Fibroblast of lung (primary cell): ENCODE results near the gene COPB1. TPM values are rescaled to one million over a fixed set of nuclear protein-coding genes. Genes with fewer than 3 reads are reported as not detected.

Source experiments
- DNase-seq, 2 donors: peaks; one replicate each; pipeline versions ENCODE4 v3.0.0 to v3.0.0-alpha.2; 2010; ENCODE audit warnings: low read depth in 2 of 2
- H2AFZ ChIP-seq: 2 replicates; pipeline ENCODE4 v1.5.1; 2012; ENCODE audit warnings: low read length, control low read depth, inconsistent platforms
- H3K27ac ChIP-seq: 2 replicates; pipeline ENCODE4 v1.5.1; 2011; ENCODE audit warnings: low read length, control low read depth; ENCODE audit not compliant: insufficient read depth
- H3K27me3 ChIP-seq: 2 replicates; pipeline ENCODE4 v1.5.1; 2011; ENCODE audit warnings: mild to moderate bottlenecking, low read length; ENCODE audit not compliant: control insufficient read depth, insufficient read depth
- H3K36me3 ChIP-seq: 2 replicates; pipeline ENCODE4 v1.5.1; 2011; ENCODE audit warnings: low read length; ENCODE audit not compliant: control insufficient read depth, insufficient read depth
- H3K4me1 ChIP-seq: 2 replicates; pipeline ENCODE4 v1.5.1; 2011; ENCODE audit warnings: low read length; ENCODE audit not compliant: control insufficient read depth, insufficient read depth; ENCODE audit errors: extremely low read depth
- H3K4me2 ChIP-seq: 2 replicates; pipeline ENCODE4 v1.5.1; 2011; ENCODE audit warnings: low read length, control low read depth; ENCODE audit not compliant: insufficient read depth; ENCODE audit errors: extremely low read depth
- H3K4me3 ChIP-seq, 4 experiments: fragments of 200-600 bp in 1 of 4; sonication (generic) in 1 of 4; replicated peaks in 1 of 4; 2 replicates each; pipeline ENCODE4 v1.5.1; 2011 to 2016; ENCODE audit warnings: low read length in 4 of 4, low read depth in 3 of 4, mild to moderate bottlenecking in 3 of 4, control low read depth in 2 of 4, inconsistent platforms in 1 of 4, mixed read lengths in 1 of 4; ENCODE audit not compliant: insufficient read depth in 1 of 4; ENCODE audit errors: control extremely low read depth in 1 of 4
- H3K79me2 ChIP-seq: 2 replicates; pipeline ENCODE4 v1.5.1; 2012; ENCODE audit warnings: mild to moderate bottlenecking, low read length, inconsistent platforms; ENCODE audit not compliant: control insufficient read depth, insufficient read depth
- H3K9ac ChIP-seq: 2 replicates; pipeline ENCODE4 v1.5.1; 2011; ENCODE audit warnings: mild to moderate bottlenecking, low read length, control low read depth; ENCODE audit not compliant: insufficient read depth
- H3K9me3 ChIP-seq: 2 replicates; pipeline ENCODE4 v1.5.1; 2012; ENCODE audit warnings: low read depth, low read length; ENCODE audit not compliant: control insufficient read depth, insufficient read depth
- H4K20me1 ChIP-seq: 2 replicates; pipeline ENCODE4 v1.5.1; 2011; ENCODE audit warnings: low read length; ENCODE audit not compliant: control insufficient read depth, insufficient read depth; ENCODE audit errors: extremely low read depth
- CTCF ChIP-seq, 2 donors: IDR thresholded peaks in 1 of 2; conservative IDR thresholded peaks in 1 of 2; 1 replicate in 1 of 2; 2 replicates in 1 of 2; pipeline ENCODE4 v1.5.1; 2011 to 2012; ENCODE audit warnings: low read length in 2 of 2, control low read depth in 1 of 2, inconsistent platforms in 1 of 2, low read depth in 1 of 2, mild to moderate bottlenecking in 1 of 2
- EZH2 ChIP-seq: IDR thresholded peaks from 2 replicates; pipeline ENCODE4 v1.5.1; 2012; ENCODE audit warnings: low read length, control low read depth, mild to moderate bottlenecking; ENCODE audit errors: missing control alignments
- polyA plus RNA-seq, 2 donors: library from polyadenylated mRNA; depleted of rRNA in 1 of 2; stranded (reverse) in 1 of 2; unstranded in 1 of 2; fragments of >200 nt; gene quantifications; 2 replicates each; pipeline ENCODE4 v1.2.1, GENCODE V29; 2011 to 2012; ENCODE audit warnings: missing spikeins in 1 of 2
- total RNA-seq: library from RNA; depleted of rRNA; stranded (reverse); fragments of >200 nt; gene quantifications from 2 replicates; pipeline ENCODE4 v1.2.1, GENCODE V29; 2014

Gene COPB1
- total and polyA plus RNA-seq, 2 donors (not counting 1 experiment from before 2014, with no cell fraction given) = 264 to 292 TPM

GRCh38 chr11:14424096-14424495, 75.5 kb downstream of the COPB1 start:
- Histone ChIP-seq H3K36me3 (no peaks in the 10 kb centered on the region), H3K79me2 (no peaks in the 10 kb centered on the region), H3K9ac (no peak overlapping the region), H3K4me3 (no peak overlapping the region), H3K4me2 (peak overlapping the region; percentile 34), H3K4me1 (peaks cover 23% of the 10 kb centered on the region), H3K27ac (peak overlapping the region; percentile 80), H2AFZ (no peak overlapping the region), H3K9me3 (no peaks in the 10 kb centered on the region), H3K27me3 (no peaks in the 10 kb centered on the region), H4K20me1 (no peaks in the 10 kb centered on the region)
- TF ChIP-seq CTCF (conservative IDR thresholded peaks at IDR 0.05 in 1 of 2, IDR thresholded peaks at IDR 0.05 in 1 of 2; ENCODE audit: low read depth in 1 of 2, low read length in 2 of 2) = no peak
- TF ChIP-seq EZH2 = no peak
- peak; percentile 67 to 73 for DNase-seq

GRCh38 chr11:14423633-14424032, 76.0 kb downstream of the COPB1 start:
- H3K9me3 ChIP-seq = no peaks in the 10 kb centered on the region
- no peak overlapping the region for H3K9ac ChIP-seq
- no peak overlapping the region for H2AFZ ChIP-seq

GRCh38 chr11:14422814-14423182, 76.8 kb downstream of the COPB1 start:
- TF ChIP-seq EZH2 = no peak
- TF ChIP-seq CTCF (conservative IDR thresholded peaks at IDR 0.05 in 1 of 2, IDR thresholded peaks at IDR 0.05 in 1 of 2; ENCODE audit: low read depth in 1 of 2, low read length in 2 of 2) = no peak
- H3K4me1 ChIP-seq = peaks cover 23% of the 10 kb centered on the region
- H4K20me1 ChIP-seq = no peaks in the 10 kb centered on the region
- no peak overlapping the region for H3K9ac ChIP-seq
- H3K4me3 ChIP-seq = peak overlapping the region in 1 of 4 experiments; percentile 18
- no peaks in the 10 kb centered on the region for H3K9me3 ChIP-seq
- H3K79me2 ChIP-seq = no peaks in the 10 kb centered on the region
- H3K4me2 ChIP-seq = peak overlapping the region; percentile 73
- H3K36me3 ChIP-seq = no peaks in the 10 kb centered on the region
- no peak for DNase-seq
- no peak overlapping the region for H2AFZ ChIP-seq
- no peaks in the 10 kb centered on the region for H3K27me3 ChIP-seq
- peak overlapping the region; percentile 80 for H3K27ac ChIP-seq

More at GRCh38 chr11:14423633-14424032, 76.0 kb downstream of the COPB1 start:
- no peak for TF ChIP-seq EZH2
- Histone ChIP-seq H3K27me3 (no peaks in the 10 kb centered on the region), H3K4me3 (no peak overlapping the region), H3K4me2 (peak overlapping the region; percentile 36), H3K36me3 (no peaks in the 10 kb centered on the region), H3K79me2 (no peaks in the 10 kb centered on the region), H4K20me1 (no peaks in the 10 kb centered on the region), H3K27ac (peak overlapping the region; percentile 80), H3K4me1 (peaks cover 23% of the 10 kb centered on the region)
- DNase-seq = peak; percentile 79 to 87
